Measurements from ENCODE around the gene RAB30.
"Not testable (repeated sequence)": the region's sequence is repeated elsewhere in the genome, so short reads cannot be mapped to it uniquely, and the experiment has no call there.

RAB30 gene

GRCh38 chr11:82979824-82980223 lies 91.9 kb downstream of the RAB30 start:
- DNase-seq, result no peak

DNA sequence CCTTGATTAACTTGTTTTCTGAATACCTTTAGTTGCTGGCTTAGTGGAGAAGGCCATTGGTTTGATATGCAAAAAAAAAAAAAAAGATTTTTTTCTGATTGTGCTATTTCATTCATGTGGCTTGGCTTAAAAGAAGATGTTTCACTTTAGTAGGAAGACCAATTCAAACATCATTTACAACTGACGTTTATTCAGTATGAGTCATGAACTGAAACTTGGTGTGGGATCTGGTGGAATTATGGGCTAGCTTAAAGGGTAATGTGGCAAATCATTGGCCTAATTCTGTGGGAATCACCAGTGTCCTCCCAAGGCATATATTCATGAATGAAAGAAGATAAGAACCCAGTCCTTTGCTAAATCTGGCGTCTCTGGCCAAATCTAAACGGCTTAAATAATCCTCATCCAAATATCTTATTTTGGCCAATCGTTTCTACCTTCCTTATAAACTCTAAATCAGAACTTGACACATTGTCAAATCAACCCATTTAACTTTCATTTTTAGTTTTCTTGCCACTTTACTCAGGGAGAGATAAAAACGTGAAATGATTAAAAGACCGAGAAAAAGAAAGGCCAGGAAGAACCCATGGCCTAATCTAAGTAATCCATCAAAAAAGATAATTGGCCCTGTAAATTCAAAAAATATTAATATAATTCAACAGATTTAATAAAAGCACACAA lies 93.1 kb downstream of the RAB30 start:
- DNase-seq, result peak; percentile 67

DNA sequence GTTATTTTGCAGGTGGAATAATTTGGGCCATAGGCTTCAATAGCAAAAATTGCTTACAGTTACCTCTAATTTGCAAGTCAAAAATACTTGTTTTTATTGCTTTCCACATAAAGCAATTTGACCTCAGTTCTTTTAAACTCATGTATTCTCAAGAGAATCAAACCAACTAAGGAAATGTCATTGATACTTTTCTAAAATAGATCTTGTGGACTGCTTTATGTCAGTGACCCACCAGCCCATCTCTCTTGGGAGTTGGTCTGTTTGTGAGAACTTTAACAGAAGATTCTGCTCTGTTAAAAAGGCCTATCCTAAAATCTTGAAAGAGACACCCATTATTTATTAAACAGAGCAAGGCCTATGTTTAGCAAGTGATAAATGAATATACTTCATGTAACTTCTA lies 94.9 kb downstream of the RAB30 start:
- DNase-seq, result no peak

DNA sequence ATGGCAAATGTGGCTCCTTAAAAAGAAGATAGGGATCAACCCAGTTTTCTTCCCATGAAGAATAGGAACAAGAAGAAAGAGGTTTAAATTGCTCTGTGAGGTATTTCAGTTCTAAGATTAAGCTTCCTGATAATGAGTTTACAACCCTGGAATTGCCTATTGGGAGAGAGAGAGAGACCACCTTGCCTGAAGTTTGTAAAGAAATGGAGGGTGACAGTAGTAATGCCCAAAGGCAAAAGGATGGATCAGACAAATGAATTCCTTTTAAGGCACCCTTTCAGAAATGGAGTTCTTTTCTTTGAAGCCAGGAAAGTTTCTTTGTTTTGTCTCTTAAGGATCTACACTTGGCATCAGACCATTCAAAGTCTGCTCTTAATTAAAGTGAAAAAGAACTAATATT lies 95.8 kb downstream of the RAB30 start:
- no peak for DNase-seq

- DNase-seq, result no peak
These were observed 96.8 kb downstream of the RAB30 start for GRCh38 chr11:82974851-82975250.

GRCh38 chr11:82974135-82974534 lies 97.6 kb downstream of the RAB30 start:
- no peak for DNase-seq

DNA sequence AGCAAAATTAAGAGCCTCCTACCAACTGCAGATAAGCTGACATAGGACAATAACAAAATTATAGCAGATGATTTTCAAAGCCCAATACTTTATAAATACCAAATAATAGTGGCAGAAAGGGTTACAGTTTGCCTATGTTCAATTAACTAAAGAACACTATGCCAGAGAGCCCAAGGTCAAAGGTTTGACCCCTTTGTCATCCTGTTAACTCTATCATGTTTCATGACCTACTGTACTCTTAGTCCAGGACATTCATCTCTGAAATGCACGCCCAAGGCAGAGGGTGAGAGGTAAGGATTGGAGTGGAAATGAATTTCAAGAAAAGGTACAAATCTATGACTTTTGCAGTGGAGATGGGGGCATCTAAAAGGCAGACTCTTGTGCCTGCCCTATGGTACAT lies 99.6 kb downstream of the RAB30 start:
- no peak for DNase-seq

- DNase-seq, result not testable (repeated sequence)
These were observed 100.2 kb downstream of the RAB30 start for GRCh38 chr11:82971519-82971946.

DNA sequence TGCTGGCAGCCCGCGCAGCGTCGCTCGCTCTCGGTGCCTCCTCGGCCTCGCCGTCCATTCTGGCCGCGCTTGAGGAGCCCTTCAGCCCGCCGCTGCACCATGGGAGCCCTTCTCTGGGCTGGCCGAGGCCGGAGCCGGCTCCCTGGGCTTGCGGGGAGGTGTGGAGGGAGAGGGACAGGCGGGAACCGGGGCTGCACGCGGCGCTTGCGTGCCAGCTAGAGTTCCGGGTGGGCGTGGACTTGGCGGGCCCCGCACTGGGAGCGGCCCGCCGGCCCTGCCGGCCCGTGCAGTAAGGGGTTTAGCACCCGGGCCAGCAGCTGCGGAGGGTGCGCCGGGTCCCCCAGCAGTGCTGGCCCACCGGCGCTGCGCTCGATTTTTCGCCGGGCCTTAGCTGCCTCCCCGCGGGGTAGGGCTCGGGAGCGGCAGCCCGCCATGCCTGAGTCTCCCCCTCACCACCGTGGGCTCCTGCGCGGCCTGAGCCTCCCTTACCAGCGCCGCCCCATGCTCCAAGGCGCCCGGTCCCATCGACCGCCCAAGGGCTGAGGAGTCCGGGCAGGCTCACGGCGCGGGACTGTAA lies 101.1 kb downstream of the RAB30 start:
- DNase-seq, result not testable (repeated sequence)

DNA sequence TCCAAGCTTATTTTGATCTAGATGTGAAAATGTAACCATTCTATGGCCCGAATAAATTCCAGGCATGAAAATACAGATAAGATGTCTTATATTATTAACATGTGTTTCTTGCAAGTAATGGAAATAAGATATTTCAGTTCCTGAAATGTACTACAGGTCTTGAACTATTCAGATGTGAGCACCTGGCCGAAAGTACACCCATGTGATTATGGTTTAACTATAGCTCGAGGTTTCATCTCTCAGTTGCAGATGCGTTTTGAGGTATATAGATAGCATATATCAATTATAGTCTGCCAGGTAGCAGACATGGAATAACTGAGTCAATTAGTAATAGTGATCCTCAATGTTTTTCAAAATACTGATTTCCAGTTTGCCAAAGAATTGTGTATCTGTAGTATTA lies 101.9 kb downstream of the RAB30 start:
- no peak for DNase-seq

DNA sequence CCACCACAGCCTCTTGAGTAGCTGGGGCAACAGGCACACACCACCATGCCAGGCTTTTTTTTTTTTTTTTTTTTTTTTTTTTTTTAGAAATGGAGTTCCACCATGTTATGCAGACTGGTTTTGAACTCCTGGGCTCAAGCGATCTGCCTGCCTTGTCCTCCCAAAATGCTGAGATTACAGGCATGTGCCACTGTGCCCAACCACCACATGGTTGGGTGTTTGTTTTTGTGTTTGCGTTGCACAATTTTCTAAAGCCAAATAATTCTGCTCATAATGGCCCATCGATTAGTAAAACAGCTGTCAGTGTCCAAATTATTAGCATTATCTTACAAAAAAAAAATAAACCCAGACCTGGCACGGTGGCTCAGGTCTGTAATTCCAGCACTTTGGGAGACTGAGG lies 104.3 kb downstream of the RAB30 start:
- no peak for DNase-seq

DNA sequence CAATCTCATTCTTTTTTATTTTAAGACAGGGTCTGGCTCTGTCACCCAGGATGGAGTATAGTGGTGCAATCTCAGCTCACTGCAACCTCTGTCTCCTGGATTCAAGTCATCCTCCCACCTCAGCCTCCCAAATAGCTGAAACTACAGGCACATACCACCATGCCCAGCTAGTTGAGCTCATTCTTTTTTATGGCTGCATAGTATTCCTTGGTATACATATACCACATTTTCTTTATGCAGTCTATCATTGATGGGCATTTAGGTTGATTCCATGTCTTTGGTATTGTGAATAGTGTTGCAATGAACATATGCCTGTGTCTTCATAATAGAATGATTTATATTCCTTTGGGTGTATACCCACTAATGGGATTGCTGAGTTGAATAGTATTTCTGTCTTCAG lies 109.7 kb downstream of the RAB30 start:
- DNase-seq, result not testable (repeated sequence)

- DNase-seq, result peak; percentile 36
These were observed 110.9 kb downstream of the RAB30 start for GRCh38 chr11:82960779-82961143.

- DNase-seq, result no peak
These were observed 111.5 kb downstream of the RAB30 start for GRCh38 chr11:82959987-82960778.

DNA sequence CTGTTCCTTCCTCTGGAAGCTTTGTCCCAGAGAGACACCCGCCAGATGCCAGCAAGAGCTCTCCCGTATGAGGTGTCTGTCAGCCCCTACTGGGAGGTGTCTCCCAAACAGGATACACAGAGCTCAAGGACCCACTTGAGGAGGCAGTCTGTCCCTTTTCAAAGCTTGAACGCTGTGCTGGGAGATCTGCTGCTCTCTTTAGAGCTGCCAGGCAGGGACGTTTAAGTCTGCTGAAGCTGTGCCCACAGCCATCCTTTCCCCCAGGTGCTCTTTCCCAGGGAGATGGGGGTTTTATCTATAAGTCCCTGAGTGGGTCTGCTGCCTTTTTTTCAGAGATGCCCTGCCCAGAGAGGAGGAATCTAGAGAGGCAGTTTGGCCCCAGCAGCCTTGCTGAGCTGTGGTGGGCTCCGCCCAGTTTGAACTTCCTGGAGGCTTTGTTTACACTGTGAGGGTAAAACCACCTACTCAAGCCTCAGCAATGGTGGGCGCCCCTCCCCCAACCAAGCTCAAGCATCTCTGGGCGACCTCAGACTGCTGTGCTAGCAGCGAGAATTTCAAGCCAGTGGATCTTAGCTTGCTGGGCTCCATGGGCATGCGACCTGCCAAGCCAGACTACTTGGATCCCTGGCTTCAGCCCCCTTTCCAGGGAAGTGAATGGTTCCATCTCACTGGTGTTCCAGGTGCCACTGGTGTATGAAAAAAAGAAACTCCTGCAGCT lies 115.8 kb downstream of the RAB30 start:
- DNase-seq, result peak; percentile 99

- not testable (repeated sequence) for DNase-seq
These were observed 121.2 kb downstream of the RAB30 start for GRCh38 chr11:82950502-82950901.

DNA sequence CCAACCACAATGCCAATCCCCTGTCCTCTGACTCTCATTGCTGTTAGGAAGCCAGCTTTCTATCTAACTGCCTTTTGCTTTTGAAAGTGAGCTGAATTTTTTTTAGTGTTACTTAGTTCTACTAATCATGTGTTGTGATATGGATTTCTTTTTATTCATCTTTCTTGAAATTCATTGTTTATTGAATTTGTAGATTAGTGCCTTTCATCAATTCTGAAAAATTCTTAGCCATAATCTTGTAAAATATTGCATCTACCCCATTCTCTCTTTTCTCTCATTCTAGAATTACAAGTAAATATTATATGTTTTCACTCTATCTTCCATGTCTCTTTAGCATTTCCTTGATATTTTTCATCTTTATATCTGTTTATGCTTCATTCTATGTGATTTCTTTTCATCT lies 122.3 kb downstream of the RAB30 start:
- no peak for DNase-seq

- no peak for DNase-seq
These were observed 126.0 kb downstream of the RAB30 start for GRCh38 chr11:82945682-82946081.

GRCh38 chr11:82945041-82945440 lies 126.7 kb downstream of the RAB30 start:
- DNase-seq, result not testable (repeated sequence)

GRCh38 chr11:82944198-82944597 lies 127.5 kb downstream of the RAB30 start:
- no peak for DNase-seq

DNA sequence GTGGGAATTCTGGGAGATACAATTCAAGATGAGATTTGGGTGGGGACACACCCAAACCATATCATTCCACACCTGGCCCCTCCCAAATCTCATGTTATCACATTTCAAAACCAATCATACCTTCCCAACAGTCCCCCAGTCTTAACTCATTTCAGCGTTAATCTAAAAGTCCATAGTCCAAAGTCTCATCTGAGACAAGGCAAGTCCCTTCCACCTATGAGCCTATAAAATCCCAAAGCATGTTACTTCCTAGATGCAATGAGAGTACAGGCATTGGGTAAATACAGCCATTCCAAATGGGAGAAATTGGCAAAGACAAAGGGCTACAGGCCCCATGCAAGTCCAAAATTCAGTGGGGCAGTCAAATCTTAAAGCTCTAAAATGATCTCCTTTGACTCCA lies 128.3 kb downstream of the RAB30 start:
- not testable (repeated sequence) for DNase-seq

DNA sequence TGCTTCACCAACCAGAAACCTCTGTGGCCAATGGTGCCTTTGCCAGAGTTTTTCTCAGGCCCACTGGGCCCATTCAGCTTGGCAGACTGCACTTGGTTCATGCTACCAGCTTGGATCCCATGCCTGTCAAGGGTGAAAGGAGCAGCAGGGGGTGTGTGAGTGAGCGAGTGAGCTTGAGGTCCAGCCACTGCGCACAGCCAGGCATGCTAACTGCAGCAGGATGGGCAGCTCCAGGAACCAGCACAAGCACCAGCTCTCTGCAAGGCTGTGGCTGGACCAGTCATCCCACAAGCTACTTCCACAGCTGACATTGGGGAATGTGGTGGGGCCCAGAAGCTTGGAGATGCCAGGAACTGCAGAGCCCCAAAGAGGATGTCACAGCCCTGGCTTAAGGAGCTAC lies 129.3 kb downstream of the RAB30 start:
- no peak for DNase-seq

DNA sequence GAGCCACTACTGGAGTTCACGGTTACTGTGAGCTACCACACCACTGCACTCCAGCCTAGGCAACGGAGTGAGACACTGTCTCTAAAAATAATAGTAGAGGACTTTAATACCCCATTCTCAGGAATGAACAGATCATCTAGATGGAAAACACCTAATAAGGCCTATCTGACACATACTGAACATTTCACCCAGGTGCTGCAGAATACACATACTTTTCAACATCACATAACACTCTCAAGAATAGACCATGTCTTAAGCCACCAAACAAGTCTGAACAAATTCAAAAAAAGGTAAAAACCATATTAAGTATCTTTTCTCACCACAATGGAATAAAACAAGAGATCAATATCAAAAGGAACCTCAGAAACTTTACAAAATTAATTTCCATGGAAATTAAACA lies 132.2 kb downstream of the RAB30 start:
- no peak for DNase-seq

DNA sequence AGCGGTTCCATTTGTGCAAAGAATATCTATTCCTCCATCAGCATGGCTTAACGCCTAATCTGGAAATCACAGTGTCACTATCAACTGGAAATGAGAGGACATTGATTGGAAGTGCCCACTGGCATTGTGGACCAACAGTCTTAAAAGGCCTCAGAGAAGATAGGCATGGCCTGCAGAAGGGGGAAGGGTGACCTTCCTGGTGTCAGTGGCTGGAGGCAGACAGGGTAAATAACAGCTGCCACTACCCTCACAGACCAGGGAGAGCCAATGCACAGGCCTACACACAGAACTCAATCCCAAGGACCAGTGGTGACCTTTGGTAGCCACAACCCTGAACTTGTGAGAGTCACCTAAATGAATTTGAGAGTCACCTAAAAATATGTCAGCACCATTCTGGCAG lies 134.1 kb downstream of the RAB30 start:
- DNase-seq, result no peak
